ENCODE results near the gene UBASH3A.
A peak's percentile ranks its signal among the peaks of the same experiment; 100 is the strongest.

The UBASH3A gene

GRCh38 chr21:42451941-42452340 lies 48.2 kb downstream of the UBASH3A start:
- DNase-seq (ENCODE audit: low read depth in 3 of 3) = no peak

- DNase-seq (ENCODE audit: low read depth in 3 of 3) = no peak
These were observed 48.9 kb downstream of the UBASH3A start for GRCh38 chr21:42452401-42453223.

- DNase-seq (ENCODE audit: low read depth in 3 of 3) = no peak
These were observed 49.7 kb downstream of the UBASH3A start for GRCh38 chr21:42453224-42453985.

DNA sequence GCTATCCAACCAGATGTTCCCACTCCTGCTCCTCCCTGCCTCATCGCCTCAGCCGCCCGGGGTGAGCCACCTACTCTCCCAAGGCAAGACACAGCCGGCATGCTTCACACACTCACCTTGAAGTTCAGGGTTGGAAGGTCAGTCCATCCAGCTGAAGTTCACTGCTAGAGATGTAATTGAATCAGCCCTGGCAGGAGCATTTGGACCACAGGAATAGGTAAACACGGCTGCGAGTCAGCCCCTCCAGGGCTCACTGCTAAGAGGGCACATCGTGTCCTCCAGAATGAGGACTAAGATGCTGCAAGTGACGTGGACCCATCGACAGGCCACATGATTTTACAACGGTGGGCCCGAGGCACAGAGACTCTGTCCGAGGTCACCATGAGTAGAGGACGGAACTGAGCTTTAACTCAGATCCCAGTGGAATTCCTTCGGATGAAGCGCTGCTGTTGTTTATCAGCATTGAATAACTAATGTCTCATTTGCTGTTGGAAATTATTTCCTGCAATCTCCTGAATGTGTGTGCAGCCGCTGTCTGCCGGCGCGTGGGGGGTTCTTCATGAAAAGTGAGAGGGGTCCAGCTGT lies 50.4 kb downstream of the UBASH3A start:
- no peak for DNase-seq (ENCODE audit: low read depth in 3 of 3)

DNA sequence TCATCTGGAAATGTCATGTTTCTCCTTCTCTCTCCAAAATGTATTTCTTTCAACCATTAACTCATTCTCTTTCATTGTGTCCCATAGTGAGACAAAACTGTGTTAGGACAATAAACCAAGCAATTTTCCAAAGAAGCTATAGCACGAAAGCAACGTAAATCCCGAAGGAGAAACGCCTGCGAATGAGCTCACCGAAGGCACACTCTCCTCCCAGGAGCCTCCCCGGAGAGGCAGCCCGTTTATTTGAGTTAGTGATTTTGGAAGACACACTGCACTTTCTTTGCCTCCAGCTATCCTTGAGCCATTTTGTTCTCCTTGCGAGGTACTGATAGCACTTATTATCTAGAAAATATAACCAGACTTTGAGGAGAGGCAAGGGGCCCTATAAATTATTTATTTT lies 51.1 kb downstream of the UBASH3A start:
- DNase-seq (ENCODE audit: low read depth in 3 of 3) = no peak

DNA sequence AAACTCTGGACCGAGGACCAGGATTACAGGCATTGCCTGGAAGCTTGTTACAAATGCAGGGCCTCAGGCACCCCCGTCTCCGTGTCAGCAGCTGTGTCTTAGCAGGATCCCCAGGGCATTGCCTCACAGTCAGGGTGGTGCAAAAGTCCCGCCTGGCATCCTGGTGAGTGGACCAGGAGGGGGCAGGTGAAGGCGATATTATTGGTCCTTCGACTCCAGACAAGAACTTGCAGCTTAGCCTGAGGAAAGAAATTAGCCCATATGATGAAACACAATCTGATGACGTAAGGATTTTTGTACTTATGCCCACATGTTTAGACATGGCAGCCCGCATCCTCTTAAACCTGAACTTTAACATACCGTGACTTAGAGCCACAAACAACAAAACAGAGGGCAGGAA lies 51.5 kb downstream of the UBASH3A start:
- no peak for DNase-seq (ENCODE audit: low read depth in 3 of 3)

GRCh38 chr21:42455754-42456440 lies 52.2 kb downstream of the UBASH3A start:
- DNase-seq (ENCODE audit: low read depth in 3 of 3) = no peak

DNA sequence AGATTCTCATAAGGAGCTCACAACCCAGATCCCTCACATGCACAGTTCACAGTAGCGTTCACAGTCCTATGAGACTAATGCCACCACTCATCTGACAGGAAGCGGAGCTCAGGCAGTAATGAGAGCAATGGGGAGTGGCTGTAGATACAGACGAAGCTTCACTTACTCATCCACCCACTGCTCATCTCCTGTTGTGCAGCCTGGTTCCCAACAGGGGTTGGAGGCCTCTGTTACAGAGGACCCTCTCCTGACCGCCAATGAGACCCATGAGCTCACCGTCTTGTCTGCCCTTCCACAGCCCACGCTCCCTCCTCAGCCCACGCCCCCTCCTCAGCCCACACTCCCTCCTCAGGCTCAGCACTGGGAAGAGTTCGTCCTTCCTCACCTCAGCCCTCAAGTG lies 52.8 kb downstream of the UBASH3A start:
- DNase-seq (ENCODE audit: low read depth in 3 of 3) = peak in 1 of 3 experiments; percentile 15

DNA sequence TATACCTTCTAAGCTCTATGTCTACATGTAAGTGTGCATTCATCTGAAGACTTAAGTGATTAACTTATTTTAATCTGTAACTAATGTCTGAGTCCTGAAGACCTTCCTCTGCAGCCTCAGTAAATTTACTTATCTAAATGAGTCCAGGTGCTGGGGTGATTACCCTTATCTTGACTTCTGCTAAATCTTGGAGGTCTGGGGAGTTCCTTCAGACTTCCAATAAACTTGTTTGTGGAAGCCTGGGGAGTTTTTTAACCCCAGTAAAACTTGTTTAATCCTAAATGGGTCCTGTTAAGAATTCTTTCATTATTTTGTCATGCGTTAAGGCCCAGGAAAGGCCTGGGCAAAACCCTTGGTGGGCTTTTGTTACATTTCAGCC lies 55.4 kb downstream of the UBASH3A start:
- no peak for DNase-seq (ENCODE audit: low read depth in 3 of 3)

- DNase-seq (ENCODE audit: low read depth in 3 of 3) = no peak
These were observed 56.0 kb downstream of the UBASH3A start for GRCh38 chr21:42459546-42460215.

DNA sequence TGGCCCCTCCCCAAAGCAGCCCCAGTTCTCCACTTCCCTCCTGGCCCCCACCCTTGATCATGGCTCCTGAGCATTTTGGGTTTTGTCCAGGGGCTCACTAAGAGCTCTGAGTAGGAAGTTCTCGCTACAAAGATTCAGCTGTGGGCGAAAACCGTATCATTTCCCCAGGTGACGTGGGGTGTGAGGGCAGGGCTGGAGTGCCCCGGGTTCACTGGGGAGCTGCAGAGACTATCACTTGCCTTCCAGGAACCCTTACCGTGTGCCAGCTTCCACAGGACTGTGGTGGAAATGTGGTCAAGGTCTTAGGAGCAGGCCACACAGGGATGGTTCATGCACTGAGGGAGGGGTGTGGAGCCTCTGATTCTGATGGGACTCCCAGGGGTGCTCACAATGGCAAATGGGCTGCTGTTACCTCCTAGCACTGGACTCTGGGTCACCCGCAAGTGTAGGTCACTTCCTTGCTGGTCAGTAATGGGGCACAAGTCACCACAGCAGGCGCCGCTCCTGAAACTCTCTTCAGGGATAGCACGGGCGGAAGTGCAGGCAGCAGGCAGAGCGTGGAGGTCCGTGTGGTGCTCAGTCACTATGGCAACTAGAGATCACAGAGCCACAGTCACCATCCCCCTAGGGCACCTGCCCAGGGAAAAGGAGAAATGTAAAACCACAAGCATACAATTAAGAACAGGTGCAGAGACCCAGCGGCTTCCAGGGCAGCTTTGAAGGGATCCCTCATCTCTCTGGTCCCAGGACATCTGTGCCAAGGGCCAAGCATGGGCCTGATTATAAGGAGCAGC lies 56.9 kb downstream of the UBASH3A start:
- no peak for DNase-seq (ENCODE audit: low read depth in 3 of 3)

GRCh38 chr21:42461185-42461520 lies 57.5 kb downstream of the UBASH3A start:
- DNase-seq (ENCODE audit: low read depth in 3 of 3) = no peak

DNA sequence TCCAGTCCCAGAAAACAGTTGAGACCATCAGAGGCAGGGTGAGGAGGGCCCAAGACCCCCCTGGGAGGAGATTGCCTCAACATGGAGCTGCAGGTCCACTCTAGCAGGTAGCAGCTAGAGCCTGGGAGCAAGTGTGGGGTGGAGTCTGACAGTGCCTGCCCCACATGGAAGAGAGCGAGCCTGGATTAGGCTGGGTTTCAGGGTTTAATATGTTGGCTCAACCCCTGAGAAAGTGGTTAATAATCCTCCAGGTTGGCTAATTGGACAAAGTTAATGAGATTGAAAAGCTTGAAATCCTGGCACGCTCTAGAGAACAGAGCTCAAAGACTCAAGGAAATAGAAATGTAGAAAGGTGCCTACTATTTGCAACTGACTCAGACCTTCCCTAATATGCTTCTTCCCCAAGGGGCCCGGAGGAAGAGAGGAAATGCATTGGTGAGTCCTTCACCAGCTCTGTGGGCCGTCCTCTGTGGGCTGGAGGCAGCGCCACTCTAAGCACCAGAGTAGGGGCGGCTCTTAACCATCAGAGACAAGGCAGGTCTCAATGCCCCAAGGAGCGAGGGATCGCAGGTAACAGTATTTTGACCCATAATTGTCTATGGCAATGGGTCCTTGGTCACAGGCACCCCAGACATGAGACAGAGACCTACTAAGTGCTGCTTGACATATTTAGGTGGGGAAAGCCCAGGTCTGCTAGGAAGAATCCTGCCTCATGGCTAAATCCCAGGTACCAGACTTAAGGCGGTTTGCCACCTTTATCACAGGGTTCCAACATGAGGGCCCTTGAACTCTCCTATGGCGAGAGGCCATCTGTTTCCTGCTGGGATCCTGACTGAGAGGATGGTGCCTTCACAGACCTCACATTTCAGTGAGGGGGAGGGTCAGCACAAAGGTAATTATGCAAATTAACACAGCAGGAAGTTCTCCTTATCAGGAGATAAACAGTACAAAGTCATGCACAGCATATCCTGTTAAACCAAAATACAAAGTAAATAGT lies 58.5 kb downstream of the UBASH3A start:
- DNase-seq (ENCODE audit: low read depth in 3 of 3) = no peak

- peak in 2 of 3 experiments; percentile 22 to 49 for DNase-seq (ENCODE audit: low read depth in 3 of 3)
These were observed 60.3 kb downstream of the UBASH3A start for GRCh38 chr21:42463861-42464515.

DNA sequence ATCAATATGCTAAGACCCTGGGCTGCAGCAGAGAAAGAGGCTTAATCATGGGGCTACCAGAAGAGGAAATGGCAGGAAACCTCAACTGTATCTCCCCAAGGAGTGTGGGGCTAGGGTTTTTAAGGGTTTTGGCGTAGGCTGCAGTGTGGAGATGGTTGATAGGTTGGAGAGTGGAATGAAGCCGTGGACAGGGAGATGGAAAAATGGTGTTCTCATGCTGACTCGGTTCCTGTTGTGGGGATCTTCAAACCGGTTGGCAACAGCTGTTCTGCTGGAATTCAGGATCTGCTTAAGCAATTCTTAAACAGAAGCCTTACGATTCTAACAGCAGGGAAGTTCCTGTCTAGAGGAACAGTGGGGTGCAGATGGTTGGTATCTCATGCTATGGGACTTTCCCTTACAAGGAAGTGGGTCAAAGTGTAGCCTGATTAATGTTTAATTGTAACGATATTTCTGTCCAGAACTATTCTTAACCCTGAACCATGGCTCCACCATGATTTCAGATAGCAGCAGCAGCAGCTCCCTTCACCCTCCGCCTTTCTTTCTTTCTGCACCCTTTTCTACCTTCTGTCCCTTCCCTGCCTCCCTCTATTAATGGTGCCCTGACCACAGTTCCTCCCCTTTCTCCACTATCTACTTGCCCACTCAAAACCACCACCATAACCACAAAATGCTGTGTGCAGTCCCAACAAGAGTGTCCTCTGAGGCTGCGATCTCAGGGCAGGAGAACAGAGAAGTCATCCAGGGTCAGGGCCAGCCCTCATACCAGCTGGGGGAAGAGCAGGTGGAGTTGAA lies 61.5 kb downstream of the UBASH3A start:
- no peak for DNase-seq (ENCODE audit: low read depth in 3 of 3)

- no peak for DNase-seq (ENCODE audit: low read depth in 3 of 3)
These were observed 62.1 kb downstream of the UBASH3A start for GRCh38 chr21:42465803-42466127.

DNA sequence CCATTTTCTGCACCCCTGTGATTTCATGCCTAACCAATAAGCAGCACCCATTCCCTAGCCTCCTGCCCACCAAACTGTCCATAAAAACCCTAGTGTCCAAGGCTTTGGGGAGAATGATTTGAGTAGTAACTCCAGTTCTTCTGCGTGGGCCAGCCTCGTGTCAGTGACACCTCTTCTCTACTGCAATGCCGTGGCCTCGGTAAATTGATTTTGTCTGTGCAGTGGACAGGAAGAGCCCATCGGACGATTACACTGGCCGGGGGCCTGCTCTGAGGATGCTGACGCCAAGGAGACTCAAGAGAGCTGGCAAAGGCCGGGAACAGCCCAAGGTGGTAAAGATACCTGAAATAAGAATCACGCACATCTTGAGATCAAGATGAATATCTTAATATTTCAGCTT lies 63.0 kb downstream of the UBASH3A start:
- DNase-seq (ENCODE audit: low read depth in 3 of 3) = no peak
